Dedifferentiated amniotic fluid mesenchymal stem cell (primary cell): ENCODE measurements around the gene MRPS33.
"Not testable (repeated sequence)": the region's sequence is repeated elsewhere in the genome, so short reads cannot be mapped to it uniquely, and the experiment has no call there.

Experiments used
- DNase-seq: peaks from one replicate; pipeline ENCODE4 v3.0.0-alpha.2; 2016; ENCODE audit errors: extremely low spot score

MRPS33 gene

DNA sequence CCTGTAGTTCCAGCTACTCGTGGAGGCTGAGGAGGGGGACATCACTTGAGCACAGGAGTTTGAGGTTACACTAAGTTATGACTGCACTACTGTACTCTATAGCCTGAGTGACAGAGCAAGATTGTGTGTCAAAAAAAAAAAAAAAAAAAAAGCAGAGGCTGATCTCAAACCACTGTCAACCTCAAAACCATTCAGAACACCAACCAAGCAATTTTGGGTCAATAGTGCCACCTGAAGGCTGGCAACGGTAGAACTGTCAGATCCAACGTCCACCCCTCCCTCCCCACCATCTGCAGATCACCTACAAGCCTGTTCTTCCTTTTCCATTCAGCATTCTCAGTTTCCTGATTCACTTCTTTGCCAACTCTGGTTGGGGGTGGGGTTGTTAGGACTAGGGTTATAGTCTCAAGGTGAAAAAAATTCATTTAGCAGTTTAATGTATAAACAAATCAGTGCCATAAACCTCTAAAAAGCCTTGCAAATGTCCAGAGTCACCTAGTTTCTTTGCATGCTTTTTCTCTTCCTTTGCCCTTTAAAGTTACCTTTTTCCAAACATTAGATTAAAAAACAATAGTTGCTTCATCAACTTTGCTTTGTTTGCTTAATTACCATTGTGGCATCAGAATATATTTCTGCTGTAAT, 2.6 kb downstream of the MRPS33 start:
- peak; percentile 57 for DNase-seq

GRCh38 chr7:141011443-141011842, 3.3 kb downstream of the MRPS33 start:
- DNase-seq: no peak

DNA sequence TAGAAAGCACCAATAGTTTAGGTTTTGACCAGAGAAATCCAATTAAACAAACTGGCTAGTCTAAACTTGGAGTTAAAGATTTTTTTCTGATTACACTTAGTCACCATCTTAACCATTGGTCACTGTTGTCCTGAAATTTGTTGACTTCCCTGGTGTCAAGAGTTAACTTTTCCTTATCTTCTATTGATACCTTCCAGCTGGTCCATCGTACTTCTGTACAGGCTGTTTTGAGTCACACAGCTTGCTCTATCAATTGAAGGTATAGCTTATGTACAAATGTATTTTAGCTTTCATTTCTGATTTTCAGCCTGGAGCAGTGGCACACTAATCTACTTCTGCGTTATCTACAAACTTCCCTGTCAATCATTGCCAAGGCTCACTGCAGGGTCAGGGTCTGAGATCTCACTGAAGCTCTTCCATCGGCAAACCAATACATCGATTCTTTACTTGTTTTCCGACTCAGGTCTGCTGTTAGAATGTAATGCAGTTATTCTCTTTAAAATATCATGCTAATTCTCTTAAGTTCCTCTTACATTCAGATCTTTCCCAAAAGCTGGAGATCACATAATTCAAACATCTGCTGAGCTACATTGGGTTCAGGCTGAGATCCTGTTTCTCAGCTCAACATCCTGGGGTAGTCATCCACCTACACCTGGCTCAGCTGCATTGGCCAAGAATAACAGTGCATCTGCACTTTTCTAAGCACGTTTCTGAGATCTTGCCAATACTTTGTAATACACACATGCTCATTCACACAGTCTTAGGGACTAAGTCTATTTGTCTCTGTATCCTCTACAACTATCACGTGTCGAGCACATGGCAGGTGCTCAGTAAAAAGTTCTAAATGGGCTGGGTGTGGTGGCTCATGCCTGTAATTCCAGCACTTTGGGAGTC, 11.3 kb downstream of the MRPS33 start:
- no peak for DNase-seq

DNA sequence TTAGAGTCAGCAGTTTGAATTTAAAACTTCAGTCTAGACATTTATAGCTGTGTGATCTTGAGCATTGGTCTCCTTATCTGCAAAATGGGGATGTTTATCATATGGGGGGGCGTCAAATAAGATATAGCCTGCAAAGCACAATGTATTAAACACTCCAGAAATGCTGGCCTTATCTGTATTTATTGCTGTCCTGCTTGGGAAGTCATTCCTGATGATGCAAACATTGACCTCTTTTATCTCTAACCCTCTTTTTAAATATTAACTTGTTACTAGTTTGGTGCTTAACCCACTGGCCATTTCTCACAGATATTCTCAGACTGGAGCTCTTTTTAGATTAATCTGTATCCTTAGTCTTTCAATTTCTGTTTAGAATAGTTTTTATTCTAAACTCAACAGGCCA, 13.2 kb downstream of the MRPS33 start:
- DNase-seq: no peak

DNA sequence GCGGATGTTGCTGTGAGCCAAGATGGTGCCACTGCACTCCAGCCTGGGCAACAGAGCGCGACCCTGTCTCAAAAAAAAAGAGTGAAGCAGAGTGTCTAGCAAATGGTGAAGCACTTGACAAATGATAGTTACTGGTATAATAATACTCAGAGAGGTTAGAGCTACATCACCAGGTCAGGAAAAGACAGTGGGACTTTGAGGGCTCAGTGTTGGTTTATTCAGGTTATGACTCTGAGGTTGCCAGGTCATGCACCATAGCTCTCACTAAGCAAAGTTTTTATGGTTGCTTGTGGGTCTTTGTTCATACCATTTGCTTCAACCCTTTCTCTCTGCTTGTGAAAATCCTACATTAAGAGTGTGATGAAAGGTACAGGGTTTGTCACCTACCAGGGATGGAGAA, 13.6 kb downstream of the MRPS33 start:
- DNase-seq: no peak

- DNase-seq: no peak
Measured at GRCh38 chr7:140998715-140999114, 16.0 kb downstream of the MRPS33 start.

DNA sequence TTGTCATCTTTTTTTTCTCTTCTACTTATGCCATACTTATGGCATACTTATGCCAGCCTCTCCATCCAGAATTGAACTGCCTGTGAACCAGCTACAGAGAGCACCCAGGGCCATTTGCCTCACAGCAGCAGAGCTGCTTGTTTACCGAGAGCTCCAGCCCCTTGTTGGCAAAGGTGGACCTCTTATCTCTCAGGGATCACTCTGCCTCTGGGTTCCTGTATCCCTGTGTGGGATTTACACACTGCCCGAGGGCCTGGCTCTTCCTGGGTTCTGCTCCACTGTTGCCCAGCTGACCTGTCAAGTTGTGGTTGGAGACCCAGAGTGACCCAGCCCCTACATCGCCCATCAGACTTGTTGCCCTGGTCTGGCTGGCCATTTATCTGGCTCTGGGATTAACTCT, 22.3 kb downstream of the MRPS33 start:
- no peak for DNase-seq

- DNase-seq: no peak
Measured at GRCh38 chr7:140990193-140990962, 24.4 kb downstream of the MRPS33 start.

GRCh38 chr7:140989068-140989467, 25.7 kb downstream of the MRPS33 start:
- DNase-seq: no peak

- no peak for DNase-seq
Measured at GRCh38 chr7:140983802-140984201, 30.9 kb downstream of the MRPS33 start.

DNA sequence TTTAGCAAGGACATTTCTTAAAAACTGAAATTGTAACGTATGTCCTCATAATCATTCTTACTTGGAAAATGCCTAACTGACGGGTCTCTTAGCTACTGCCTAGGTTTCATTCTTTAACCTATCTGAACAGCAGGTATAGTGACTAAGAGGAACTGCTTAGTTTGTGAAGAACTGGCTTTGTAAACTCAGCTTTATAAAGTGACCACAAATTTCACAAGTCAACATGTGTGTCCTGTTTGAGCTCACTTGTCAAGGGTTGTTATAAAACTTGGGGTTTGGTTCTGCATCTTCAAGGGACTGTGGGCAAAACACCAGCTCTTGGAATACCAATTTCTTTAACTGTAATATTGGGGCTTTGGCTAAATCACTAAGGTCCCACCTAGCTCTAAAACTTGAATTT, 32.2 kb downstream of the MRPS33 start:
- DNase-seq: no peak

- no peak for DNase-seq
Measured at GRCh38 chr7:140981951-140982350, 32.8 kb downstream of the MRPS33 start.

- DNase-seq: no peak
Measured at GRCh38 chr7:140977741-140978140, 37.0 kb downstream of the MRPS33 start.

DNA sequence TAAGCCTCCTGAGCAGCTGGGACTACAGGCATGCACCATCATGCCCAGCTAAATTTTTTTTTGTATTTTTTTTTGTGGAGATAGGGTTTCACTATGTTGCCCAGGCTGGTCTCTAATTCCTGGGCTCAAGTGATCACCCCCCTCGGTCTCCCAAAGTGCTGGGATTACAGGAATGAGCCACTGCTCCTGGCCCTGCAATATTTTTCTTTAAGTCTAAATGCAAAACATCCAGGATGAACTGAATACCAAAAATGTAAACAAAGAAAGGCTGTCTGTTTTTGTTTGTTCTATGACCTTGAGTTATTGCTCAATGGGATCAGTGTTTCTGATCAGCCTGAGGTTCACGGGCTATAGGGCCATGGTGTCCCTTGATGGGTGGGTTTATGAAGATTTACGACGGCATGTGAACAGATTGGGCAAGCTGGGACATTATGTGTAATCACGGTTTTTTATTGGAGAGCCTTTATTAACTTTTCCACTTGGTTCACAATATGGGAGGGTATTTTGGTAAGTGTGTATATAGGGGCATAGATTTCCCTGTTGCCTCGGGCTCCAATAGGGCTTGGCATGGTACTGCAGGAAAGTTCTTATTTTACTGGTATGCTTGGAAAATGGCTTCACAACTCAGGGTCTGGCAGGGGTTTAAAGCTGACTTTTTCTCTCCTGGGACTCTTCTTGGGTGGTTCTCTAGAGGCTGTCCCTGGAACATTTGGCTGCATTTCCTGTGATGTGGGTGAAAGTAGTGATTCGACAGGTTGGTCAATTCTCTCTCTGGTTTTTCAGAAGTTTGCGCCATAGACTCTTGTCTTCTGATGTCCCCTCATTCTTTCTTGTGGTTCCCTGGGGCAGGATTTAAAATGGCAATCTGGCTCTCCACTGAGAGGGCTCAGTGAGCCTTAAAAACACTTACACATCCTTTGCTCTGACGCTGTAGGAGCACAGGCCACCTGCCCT, 41.6 kb downstream of the MRPS33 start:
- no peak for DNase-seq

DNA sequence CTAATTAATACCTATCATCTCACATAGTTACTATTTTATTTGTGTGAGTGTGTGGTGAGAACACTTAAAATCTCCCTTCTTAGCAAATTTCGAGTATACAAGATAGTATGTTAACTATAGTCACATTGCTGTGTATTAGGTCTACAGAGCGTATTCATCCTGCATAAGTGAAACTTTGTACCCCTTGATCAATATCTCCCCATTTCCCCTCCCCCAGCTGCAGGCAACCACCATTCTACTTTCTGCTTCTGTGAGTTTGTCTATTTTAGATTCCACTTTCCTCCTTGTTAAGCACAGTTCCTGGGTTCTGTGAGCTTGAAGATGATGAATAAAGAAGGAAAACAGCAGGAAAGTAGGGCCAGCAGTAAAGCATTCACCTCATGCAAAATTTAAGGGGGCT, 42.4 kb downstream of the MRPS33 start:
- no peak for DNase-seq

- no peak for DNase-seq
Measured at GRCh38 chr7:140967438-140967837, 47.3 kb downstream of the MRPS33 start.

GRCh38 chr7:140966561-140967233, 48.1 kb downstream of the MRPS33 start:
- DNase-seq: no peak

DNA sequence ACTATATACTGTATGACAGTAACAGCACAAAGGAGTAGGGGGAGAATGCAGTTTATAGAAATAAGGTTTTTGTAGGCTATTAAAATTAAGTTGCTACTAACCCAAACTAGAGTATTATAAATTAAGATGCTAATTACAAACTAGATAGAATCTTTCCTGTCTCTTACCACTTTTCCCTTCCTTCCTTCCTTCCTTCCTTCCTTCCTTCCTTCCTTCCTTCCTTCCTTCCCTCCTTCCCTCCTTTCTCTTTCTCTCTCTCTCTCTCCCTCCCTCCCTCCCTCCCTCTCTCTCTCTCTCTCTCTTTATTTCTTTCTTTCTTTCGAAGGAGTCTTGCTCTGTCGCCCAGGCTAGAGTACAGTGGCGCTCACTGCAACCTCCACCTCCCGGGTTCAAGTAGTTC, 53.6 kb downstream of the MRPS33 start:
- no peak for DNase-seq

DNA sequence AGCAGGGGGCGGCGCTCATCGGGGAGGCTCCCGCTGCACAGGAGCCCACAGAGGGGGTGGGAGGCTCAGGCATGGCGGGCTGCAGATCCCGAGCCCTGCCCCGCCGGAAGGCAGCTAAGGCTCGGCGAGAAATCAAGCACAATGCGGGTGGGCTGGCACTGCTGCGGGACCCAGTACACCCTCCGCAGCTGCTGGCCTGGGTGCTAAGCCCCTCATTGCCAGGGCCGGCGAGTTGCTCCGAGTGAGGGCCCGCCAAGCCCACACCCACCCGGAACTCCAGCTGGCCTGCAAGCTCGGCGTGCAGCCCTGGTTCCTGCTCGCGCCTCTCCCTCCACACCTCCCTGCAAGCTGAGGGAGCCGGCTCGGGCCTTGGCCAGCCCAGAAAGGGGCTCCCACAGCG, 57.8 kb downstream of the MRPS33 start:
- not testable (repeated sequence) for DNase-seq
